Astrocyte of the cerebellum (primary cell): ENCODE data around the gene PLCH2.

Experiments used
- DNase-seq: peaks from one replicate; pipeline ENCODE4 v3.0.0-alpha.2; 2011; ENCODE audit warnings: low read depth
- H3K4me3 ChIP-seq: 2 replicates; pipeline ENCODE4 v1.5.1; 2011; ENCODE audit warnings: mild to moderate bottlenecking, low read depth, low read length, moderate library complexity
- in situ Hi-C: cut with HindIII; loops from 2 replicates; pipeline ENCODE4 v1.10.0; 2017; ENCODE audit warnings: low sequenced_read_pairs
- TF ChIP-seq, protein P1 (sequence below): IDR thresholded peaks from 2 replicates; pipeline ENCODE4 v1.5.1; 2012; ENCODE audit warnings: low read length, low read depth, moderate library complexity, mild to moderate bottlenecking; ENCODE audit errors: missing control alignments

The PLCH2 gene

DNA sequence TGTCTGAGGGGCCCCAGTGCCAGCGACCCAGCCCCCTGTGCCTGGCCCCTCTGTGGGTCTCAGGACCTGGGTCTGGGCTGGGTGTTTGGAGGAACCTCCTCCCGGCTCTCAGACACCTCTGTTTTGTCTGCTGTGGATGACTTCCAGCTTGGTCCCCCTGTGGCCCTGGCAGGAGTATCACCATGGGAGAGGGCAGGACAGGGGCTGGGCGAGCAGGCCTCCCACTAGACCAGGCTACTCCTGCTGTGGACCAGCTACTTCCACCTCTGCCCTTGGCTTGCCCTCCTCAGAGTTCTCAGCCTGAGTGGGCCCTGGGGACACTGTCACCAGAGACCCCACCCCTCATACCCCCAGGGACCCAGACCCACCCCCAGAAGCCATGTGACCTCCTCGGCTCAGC, 21.8 kb downstream of the PLCH2 start:
- no peak for DNase-seq
- no peak overlapping the region for H3K4me3 ChIP-seq
- in situ Hi-C loops = no loop called here
- TF ChIP-seq, protein P1, sequence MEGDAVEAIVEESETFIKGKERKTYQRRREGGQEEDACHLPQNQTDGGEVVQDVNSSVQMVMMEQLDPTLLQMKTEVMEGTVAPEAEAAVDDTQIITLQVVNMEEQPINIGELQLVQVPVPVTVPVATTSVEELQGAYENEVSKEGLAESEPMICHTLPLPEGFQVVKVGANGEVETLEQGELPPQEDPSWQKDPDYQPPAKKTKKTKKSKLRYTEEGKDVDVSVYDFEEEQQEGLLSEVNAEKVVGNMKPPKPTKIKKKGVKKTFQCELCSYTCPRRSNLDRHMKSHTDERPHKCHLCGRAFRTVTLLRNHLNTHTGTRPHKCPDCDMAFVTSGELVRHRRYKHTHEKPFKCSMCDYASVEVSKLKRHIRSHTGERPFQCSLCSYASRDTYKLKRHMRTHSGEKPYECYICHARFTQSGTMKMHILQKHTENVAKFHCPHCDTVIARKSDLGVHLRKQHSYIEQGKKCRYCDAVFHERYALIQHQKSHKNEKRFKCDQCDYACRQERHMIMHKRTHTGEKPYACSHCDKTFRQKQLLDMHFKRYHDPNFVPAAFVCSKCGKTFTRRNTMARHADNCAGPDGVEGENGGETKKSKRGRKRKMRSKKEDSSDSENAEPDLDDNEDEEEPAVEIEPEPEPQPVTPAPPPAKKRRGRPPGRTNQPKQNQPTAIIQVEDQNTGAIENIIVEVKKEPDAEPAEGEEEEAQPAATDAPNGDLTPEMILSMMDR = no peak

GRCh38 chr1:2498648-2499047, 22.6 kb downstream of the PLCH2 start:
- no peak for DNase-seq
- TF ChIP-seq, protein P1 = no peak

DNA sequence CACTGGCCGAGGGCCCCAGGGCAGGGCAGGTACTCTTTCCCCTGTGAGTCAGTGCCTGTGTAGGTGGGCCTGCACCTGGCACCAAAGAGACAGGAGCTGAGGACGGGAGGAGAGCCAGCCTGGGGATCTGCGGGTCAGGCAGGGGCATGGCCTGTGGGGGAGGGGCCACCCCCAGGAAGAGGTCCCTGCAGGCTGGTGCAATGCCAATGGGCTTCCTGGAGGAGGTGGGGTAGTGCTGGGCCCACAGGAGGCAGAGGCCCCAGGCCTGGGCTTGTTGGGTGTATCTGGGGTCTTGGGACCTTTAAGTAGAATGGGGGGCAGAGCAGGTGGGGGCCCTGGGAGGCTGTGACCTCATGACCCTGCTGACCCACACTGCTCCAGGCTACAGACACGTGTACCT, 23.2 kb downstream of the PLCH2 start:
- no peak for DNase-seq
- TF ChIP-seq, protein P1 = no peak
- in situ Hi-C loops = no loop called here
- H3K4me3 ChIP-seq = no peak overlapping the region

More at GRCh38 chr1:2498648-2499047, 22.6 kb downstream of the PLCH2 start:
- in situ Hi-C loops = no loop called here
- H3K4me3 ChIP-seq = no peak overlapping the region

DNA sequence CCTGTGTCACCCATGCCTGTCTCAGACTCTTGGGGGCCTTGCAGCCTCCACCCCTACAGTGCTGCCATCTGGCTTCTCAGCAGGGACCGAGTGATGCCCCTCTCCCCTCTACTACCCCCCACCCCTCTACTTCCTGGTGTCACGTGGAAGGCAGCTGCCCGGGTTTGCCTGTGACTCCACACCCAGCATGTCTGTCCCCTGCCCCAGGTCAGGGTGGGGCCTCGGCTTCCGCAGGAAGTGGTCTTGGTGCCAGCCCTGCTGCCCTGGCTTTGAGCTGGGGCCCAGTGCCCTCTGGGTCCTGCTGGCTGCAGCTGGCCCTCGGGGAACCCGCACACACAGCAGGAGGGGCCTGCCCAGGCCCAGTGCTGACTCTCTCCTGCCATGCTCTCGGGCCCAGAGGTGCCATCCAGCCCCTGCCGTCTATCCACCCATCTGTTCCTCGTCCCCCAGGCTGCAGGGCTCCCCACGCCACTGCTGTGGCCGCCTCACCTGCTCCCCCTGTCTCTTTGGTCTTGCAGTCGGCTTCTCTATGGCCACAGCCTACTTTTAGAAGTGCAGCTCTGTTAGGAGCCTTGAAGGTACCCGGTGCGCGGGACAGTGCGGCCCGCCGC, 24.0 kb downstream of the PLCH2 start:
- TF ChIP-seq, protein P1 = no peak
- in situ Hi-C loops = no loop called here
- H3K4me3 ChIP-seq = no peak overlapping the region
- DNase-seq = no peak

- in situ Hi-C loops = no loop called here
- H3K4me3 ChIP-seq = no peak overlapping the region
- TF ChIP-seq, protein P1 = no peak
- no peak for DNase-seq
Observed at GRCh38 chr1:2501041-2501819, 25.1 kb downstream of the PLCH2 start.

DNA sequence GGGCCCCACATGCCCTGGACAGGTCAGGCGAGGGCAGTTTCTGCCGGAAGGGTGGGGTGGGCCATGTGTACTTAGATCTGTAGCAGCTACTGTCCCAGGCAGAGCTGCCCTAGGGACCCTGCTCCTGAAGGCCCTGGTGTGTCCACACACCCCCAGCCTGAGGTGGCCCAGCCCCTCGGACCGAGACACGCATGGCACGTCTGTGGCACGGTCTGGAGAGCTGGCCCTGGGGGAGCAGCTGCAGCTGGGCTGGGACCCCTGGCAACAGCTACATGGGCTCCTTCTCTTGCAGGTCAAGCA, 25.7 kb downstream of the PLCH2 start:
- H3K4me3 ChIP-seq = no peak overlapping the region
- in situ Hi-C loops = no loop called here
- TF ChIP-seq, protein P1 = no peak
- DNase-seq = no peak
